Fibroblast of villous mesenchyme (primary cell): ENCODE results near the gene ZDHHC24. TPM values are rescaled to one million over a fixed set of nuclear protein-coding genes. Genes with fewer than 3 reads are reported as not detected.
"Not testable (repeated sequence)": the region's sequence is repeated elsewhere in the genome, so short reads cannot be mapped to it uniquely, and the experiment has no call there.

Experiments used
- DNase-seq: peaks from one replicate; pipeline ENCODE4 v3.0.0-alpha.2; 2010; ENCODE audit warnings: low read depth
- H3K4me3 ChIP-seq: 2 replicates; pipeline ENCODE4 v1.5.1; 2011; ENCODE audit warnings: low read depth, mild to moderate bottlenecking, low read length
- total RNA-seq: library from RNA; depleted of rRNA; stranded (reverse); fragments of >200 nt; gene quantifications from 2 replicates; pipeline ENCODE4 v1.2.3, GENCODE V29; 2012
- TF ChIP-seq, protein P1 (sequence below): IDR thresholded peaks from 2 replicates; pipeline ENCODE4 v1.5.1; 2012; ENCODE audit warnings: low read depth, mild to moderate bottlenecking, low read length; ENCODE audit not compliant: insufficient read depth

The ZDHHC24 gene
- total RNA-seq, 1 donor = 9.5 TPM

DNA sequence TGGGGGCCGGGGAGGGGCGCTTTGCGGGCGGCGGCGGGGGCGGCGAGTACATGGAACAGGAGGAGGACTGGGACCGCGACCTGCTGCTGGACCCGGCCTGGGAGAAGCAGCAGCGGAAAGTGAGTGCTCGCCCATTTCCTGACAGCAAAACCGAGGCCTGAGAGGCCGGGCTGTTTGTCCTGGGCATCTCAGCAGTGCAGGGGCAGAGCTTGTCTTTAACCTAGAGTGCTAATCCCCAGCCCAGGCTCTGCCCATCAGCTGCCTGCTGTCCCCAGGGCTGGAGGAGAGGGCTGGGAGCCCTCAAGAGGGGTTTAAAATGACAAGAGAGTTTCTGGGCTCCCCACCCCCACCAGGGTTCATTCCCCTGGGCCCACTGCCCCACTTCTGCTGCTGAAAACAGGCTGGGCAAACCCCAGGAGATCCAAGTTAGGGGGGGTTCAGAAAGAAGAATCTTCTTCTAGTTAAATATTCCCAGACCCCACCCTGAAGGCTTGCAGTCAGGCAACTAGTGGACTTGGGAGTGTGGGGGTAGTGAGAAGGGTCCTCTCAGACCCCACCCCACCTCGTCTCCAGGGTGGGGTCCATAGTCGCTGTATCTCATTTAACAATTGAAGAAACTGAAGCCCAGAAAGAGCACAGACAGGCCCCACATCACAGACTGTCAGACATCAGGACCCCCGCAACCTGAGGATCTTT lies 1.3 kb upstream of the ZDHHC24 start:
- no peak overlapping the region for H3K4me3 ChIP-seq
- TF ChIP-seq, protein P1, sequence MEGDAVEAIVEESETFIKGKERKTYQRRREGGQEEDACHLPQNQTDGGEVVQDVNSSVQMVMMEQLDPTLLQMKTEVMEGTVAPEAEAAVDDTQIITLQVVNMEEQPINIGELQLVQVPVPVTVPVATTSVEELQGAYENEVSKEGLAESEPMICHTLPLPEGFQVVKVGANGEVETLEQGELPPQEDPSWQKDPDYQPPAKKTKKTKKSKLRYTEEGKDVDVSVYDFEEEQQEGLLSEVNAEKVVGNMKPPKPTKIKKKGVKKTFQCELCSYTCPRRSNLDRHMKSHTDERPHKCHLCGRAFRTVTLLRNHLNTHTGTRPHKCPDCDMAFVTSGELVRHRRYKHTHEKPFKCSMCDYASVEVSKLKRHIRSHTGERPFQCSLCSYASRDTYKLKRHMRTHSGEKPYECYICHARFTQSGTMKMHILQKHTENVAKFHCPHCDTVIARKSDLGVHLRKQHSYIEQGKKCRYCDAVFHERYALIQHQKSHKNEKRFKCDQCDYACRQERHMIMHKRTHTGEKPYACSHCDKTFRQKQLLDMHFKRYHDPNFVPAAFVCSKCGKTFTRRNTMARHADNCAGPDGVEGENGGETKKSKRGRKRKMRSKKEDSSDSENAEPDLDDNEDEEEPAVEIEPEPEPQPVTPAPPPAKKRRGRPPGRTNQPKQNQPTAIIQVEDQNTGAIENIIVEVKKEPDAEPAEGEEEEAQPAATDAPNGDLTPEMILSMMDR = no peak
- no peak for DNase-seq

DNA sequence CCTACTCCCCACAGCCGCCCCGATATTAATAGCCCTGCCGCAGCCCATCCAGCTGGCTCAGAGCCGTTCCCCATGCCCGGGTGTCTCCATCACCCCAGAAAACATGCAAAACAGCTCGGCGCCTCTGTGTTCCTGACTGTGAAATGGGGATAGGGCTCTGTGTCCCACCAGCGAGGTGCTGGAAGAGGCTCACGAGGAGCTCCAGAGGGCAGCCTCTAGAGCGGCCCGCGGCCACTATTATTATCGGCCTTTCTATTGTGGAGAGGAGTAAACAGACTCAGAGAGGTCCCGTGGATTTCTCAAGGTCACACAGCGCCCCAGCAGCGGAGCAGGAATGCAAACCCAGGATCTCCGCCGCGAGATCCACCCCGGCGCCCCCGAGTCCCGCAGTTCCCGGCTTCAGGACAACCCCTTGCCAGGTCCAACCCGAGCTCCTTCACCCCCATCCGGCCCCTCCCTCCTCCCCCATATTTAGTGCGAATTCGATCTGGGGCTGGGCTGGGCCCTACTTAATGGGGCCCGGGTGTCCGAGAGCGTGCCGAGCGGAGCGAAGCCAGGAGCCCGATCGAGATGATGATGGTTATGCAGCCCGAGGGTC lies 619 bp upstream of the ZDHHC24 start, which contains the start of gene ACTN3:
ACTN3 (plus strand) TSS at position 536 of the 598 bp plus-strand sequence; CDS start at position 571, 35 bp downstream.
- peak; percentile 66 for DNase-seq

DNA sequence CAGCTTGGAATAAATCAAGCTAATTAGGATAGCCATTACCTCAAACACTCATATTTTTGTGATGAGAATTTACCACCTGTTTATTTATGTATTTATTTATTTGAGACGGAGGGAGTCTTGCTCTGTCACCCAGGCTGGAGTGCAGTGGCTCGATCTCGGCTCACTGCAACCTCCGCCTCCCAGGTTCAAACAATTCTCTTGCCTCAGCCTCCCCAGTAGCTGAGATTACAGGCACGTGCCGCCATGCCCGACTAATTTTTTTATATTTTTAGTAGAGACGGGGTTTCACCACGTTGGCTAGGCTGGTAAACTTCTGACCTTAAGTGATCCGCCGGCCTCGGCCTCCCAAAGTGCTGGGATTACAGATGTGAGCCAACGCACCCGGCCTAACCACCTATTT lies 896 bp downstream of the ZDHHC24 start:
- DNase-seq = not testable (repeated sequence)
- peak overlapping the region; percentile 68 for H3K4me3 ChIP-seq

More for the DNA sequence above, 619 bp upstream of the ZDHHC24 start, which contains the start of gene ACTN3:
- peak within 1 kb of the TSS; percentile 68 for H3K4me3 ChIP-seq
- TF ChIP-seq, protein P1 = no peak

DNA sequence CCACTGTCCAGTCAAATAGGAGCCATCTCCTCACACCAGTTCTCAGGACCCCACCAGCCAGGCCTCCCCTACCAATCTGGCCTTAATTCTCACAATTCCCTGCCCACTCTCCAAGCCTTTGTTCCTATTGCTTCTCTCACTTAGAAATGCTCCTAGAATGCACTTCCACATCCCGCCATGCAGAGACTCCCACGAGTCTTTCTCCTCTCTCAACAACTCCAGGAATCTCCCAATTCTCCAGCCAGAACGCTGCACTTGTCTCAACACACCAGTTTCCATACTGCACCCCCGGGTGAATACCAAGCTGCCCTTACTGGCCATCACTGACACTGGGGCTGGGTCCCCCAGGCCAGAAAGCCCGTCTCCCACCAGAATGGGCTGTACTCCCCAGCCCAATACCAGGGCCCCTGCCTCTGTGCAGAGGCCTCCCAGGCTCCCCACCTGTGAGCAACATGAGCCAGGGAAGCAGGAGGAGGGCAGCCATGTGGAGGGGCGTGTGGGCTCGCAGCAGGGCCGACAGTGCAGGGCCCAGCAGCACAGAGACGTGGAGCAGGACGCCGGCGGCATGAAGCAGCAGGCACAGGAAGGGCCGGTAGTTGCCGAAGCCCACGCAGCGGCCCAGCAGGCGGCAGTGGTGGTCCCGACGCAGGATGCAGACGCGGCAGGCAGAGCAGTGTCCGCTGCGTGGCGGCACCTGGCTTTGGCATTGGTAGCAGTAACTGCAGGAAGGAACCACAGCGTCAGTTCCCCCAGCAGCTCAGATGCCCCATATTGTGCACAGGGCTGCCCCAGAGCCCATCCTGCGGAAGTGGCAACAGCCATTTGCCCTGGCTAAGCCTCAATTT lies 2.4 kb downstream of the ZDHHC24 start:
- DNase-seq = peak; percentile 53
- no peak overlapping the region for H3K4me3 ChIP-seq

DNA sequence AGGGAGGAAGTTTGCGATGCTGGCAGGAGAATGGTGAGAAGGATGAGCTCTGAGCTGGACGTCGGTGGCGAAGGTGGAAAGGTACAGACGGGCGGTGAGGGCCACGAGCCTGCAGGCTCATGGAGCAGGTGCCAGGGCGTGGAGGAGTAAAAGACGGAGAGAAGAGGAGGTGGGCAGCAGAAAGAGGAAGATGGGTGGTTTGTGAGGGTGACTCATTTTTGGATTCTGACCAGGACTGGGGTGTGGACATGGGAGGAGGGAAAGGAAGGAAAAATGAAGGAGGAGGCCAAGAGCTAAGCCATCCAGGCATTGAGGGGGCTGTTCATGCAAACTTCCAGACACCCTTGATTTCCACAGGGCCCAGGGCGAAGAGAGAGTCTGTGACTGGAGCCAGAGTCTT lies 3.5 kb downstream of the ZDHHC24 start:
- TF ChIP-seq, protein P1 = no peak
- no peak for DNase-seq

More for the DNA sequence above, 2.4 kb downstream of the ZDHHC24 start:
- TF ChIP-seq, protein P1 = peak; percentile 59

DNA sequence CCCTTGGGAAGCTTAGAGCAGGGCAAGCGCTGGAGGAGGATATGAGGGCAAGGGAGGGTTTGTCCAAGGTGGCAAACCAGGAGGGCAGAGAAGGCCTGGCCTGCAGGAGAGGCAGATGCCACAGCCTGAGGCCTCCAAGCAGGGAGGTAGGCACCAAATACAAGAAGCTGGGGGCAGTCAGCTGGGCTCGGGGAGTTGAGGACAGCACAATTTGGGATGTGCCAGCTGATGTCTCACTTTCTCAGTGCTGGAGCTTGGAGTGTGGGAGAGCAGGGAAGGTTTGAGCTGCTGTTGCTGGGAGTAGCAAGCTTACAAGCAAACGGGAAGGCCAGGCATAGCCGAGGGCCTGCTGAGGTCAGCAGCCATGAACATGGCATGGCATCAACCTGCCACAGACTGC lies 4.0 kb downstream of the ZDHHC24 start:
- H3K4me3 ChIP-seq = no peak overlapping the region
- no peak for DNase-seq
- TF ChIP-seq, protein P1 = no peak

More for the DNA sequence above, 3.5 kb downstream of the ZDHHC24 start:
- H3K4me3 ChIP-seq = no peak overlapping the region

DNA sequence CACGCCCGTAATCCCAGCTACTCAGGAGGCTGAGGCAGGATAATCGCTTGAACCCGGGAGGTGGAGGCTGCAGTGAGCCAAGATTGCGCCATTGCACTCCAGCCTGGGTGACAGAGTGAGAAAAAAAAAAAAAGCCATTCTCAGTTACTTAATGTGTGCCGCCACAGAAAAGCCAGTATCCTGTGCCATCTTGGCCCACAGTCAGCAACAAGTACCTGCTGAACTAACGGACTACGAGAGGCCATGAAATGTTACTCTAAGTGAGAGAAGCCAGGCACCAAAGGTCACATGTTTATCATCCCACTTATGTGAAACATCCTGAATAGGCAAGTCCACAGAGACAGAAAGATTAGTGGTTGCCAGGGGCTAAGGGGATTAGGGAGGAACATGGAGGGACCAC lies 5.2 kb downstream of the ZDHHC24 start:
- DNase-seq, H3K4me3 ChIP-seq: not testable (repeated sequence)
